Hypothalamus (tissue), 51 donors: ENCODE measurements around the gene CUEDC1.
"Not testable (repeated sequence)": the region's sequence is repeated elsewhere in the genome, so short reads cannot be mapped to it uniquely, and the experiment has no call there.

Experiments used
- DNase-seq, 51 donors: peaks; one replicate each; lab custom pipeline; 2025; lab: John Stamatoyannopoulos, UW

The CUEDC1 gene

GRCh38 chr17:57962279-57963148 is 7.3 kb upstream of the CUEDC1 start:
- no peak for DNase-seq

- no peak for DNase-seq
Observed at GRCh38 chr17:57959929-57960328, 4.7 kb upstream of the CUEDC1 start.

GRCh38 chr17:57958391-57958790 is 3.2 kb upstream of the CUEDC1 start:
- not testable (repeated sequence) for DNase-seq

- DNase-seq, result no peak
Observed at GRCh38 chr17:57957886-57958285, 2.7 kb upstream of the CUEDC1 start.

GRCh38 chr17:57957120-57957850 is 2.1 kb upstream of the CUEDC1 start:
- no peak for DNase-seq

GRCh38 chr17:57956291-57957119 is 1.3 kb upstream of the CUEDC1 start:
- no peak for DNase-seq

- DNase-seq, result peak in 34 of 51 donors; percentile 24 to 77 (median 57)
Observed at GRCh38 chr17:57954397-57955182, 622 bp downstream of the CUEDC1 start.

- DNase-seq, result no peak
Observed at GRCh38 chr17:57953705-57954396, 1.4 kb downstream of the CUEDC1 start.

GRCh38 chr17:57953219-57953618 is 2.0 kb downstream of the CUEDC1 start:
- no peak for DNase-seq

GRCh38 chr17:57949649-57950048 is 5.6 kb downstream of the CUEDC1 start:
- DNase-seq, result peak in 1 of 51 donors; percentile 14

GRCh38 chr17:57948555-57949420 is 6.4 kb downstream of the CUEDC1 start:
- no peak for DNase-seq

GRCh38 chr17:57948169-57948554 is 7.0 kb downstream of the CUEDC1 start:
- DNase-seq, result peak in 1 of 51 donors; percentile 6

GRCh38 chr17:57947369-57947768 is 7.8 kb downstream of the CUEDC1 start:
- DNase-seq, result no peak

GRCh38 chr17:57946798-57947358 is 8.3 kb downstream of the CUEDC1 start:
- DNase-seq, result peak in 13 of 51 donors; percentile 18 to 83 (median 40)

GRCh38 chr17:57945996-57946797 is 9.0 kb downstream of the CUEDC1 start:
- DNase-seq, result no peak

GRCh38 chr17:57944908-57945307 is 10.3 kb downstream of the CUEDC1 start:
- DNase-seq, result no peak

- no peak for DNase-seq
Observed at GRCh38 chr17:57943645-57944044, 11.6 kb downstream of the CUEDC1 start.
